NCI-H526 (cell line): ENCODE results near the gene C2orf15.
A peak's percentile ranks its signal among the peaks of the same experiment; 100 is the strongest.
"Not testable (repeated sequence)": the region's sequence is repeated elsewhere in the genome, so short reads cannot be mapped to it uniquely, and the experiment has no call there.

ENCODE experiments used
- DNase-seq, 2 experiments: peaks; one replicate each; lab custom pipeline; 2025; lab: John Stamatoyannopoulos, UW

Gene C2orf15, protein sequence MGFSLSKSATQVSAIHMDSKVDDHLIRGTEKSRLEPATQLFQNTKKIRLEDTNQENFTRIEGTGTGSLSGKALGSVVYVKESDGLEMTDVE

GRCh38 chr2:99141110-99142108, at the start of gene C2orf15:
C2orf15 (plus strand) TSS chr2:99141707; CDS start chr2:99150559, 8,852 bp downstream.
- peak; percentile 96 to 98 for DNase-seq

DNA sequence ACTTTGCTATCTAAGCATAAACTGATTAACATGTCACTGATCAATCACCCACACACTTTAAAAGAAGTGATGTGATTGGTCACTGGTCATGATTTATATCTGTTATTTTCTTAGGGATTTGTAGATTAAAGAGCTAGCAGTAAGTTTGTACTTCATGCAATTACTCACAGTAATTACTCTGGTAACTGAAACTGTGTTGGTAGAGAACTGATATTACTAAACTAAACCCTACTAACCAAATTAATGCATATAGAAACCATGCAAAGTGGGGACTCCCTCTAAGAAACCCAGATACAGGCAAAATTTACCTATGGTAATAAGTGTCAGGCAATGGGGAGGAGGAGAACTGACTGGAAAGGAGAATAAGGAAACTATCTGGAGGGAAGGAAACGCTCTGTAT, 44.8 kb upstream of the C2orf15 start:
- DNase-seq: no peak

DNA sequence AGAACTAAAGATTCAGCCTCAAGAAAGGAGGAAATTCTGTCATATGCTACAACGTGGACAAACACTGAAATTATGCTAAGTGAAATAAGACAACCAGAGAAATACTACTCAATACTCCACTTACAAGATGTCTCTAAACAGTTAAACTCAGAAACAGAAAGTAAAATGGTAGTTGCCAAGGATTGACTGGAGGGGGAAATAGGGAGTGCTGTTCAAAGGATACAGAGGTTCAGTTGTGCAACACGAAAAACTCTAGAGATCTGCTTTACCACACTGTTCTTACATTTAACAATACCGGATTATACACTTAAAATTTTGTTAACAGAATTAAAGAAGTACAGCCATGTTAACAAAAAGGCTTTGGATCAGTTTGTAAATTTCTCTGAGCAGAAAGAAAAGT, 39.8 kb upstream of the C2orf15 start:
- no peak for DNase-seq

DNA sequence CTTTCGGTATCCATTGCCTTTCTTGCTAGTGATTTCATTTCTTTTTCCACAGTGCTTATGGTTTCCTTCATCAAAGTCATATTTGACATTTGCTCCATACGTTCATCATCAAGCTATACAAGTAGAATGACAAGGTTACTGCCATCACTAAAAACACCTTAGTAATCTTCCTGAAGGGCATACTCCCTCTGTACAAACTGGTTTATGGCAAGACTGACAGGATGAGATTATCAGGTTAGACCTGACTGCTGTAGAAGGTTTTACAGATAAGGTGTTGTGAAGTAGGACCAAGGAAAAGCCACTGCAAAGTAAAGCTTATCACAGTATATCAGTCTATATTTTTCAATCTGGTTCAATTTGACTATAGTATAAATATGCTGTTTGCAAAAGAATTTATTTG, 37.5 kb upstream of the C2orf15 start:
- DNase-seq: no peak

DNA sequence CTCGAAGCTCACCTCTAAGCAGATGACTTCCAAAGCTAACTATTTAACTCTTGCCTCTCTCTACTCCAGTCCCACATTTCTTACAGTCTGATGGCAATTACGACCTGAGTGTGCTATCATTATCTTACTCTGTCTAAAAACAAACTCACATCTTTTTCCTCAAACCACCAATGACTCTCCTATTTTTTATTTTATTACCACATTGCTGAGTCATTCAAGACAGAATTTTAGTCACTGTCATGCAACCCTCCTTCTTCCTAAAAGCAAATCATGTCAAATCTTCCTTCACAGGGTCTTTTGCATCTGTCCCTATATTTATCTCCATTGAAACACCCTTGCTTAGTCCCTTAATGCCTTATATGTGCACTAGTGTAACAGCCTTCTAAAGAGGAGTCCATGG, 34.6 kb upstream of the C2orf15 start:
- DNase-seq: no peak

DNA sequence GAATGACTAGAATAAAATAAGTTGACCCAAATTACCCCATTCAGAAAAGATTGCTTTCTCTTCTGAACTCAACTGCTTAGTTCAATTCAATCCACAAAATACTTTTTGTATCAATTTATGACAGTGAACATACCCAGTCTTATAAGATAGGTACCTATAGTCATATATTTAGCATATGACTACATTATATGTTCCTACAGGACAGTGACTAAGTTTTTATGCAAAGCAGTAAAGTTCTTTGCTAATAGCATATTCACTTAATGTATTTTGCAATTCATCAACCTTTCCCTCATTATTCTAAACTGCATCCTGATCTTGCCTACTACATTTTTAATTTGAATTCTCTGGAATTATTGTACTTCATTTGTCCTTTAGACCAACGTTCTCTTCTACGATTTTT, 30.3 kb upstream of the C2orf15 start:
- peak in 1 of 2 experiments; percentile 2 for DNase-seq

GRCh38 chr2:99111945-99112344, 29.6 kb upstream of the C2orf15 start:
- DNase-seq: no peak

DNA sequence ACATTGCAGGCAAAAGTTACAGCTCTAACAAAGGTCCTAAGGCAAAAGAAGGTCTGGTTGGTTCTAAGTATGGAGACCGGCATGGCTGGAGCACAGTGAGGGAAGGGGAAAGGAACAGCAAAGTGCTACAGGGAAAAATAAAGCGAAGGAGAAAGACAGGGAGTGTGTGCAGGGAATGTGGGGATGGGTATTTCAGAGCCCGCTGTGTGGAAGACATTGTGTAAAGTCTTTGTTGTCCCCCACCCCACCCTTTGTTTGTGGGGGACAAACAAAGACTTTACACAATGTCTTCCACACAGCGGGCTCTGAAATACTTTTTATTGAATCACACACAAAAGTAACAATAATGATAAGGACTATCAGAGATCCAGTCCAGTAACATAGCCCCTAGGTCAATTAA, 28.9 kb upstream of the C2orf15 start:
- no peak for DNase-seq

DNA sequence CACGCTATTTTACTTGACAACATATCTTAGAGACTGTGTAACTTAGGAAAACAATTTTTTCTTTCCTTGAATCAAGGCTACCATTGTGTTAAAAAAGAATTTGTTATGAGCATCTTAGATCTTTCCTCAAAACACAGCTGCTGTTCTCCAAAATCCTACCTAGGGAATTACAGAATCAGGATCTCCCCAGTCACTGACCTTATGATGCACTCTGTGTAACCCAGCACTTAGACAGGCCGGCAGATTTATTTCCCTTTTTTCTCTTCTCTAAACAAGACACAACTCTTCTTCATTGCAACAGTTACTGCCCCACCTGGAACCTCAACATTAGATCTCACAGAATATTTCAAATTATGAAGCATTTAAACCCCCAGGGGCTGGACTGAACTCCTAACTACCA, 13.5 kb upstream of the C2orf15 start:
- DNase-seq: no peak

GRCh38 chr2:99135044-99135556, 6.4 kb upstream of the C2orf15 start:
- not testable (repeated sequence) for DNase-seq

GRCh38 chr2:99139003-99139402, 2.5 kb upstream of the C2orf15 start:
- DNase-seq: no peak

GRCh38 chr2:99140056-99140859, 1.2 kb upstream of the C2orf15 start:
- DNase-seq: peak in 1 of 2 experiments; percentile 40

GRCh38 chr2:99140860-99141109, 722 bp upstream of the C2orf15 start:
- no peak for DNase-seq

- DNase-seq: no peak
Observed at GRCh38 chr2:99150706-99151105, 9.2 kb downstream of the C2orf15 start.

- no peak for DNase-seq
Observed at GRCh38 chr2:99152199-99152895, 10.8 kb downstream of the C2orf15 start.

- DNase-seq: no peak
Observed at GRCh38 chr2:99153921-99154604, 12.6 kb downstream of the C2orf15 start.

DNA sequence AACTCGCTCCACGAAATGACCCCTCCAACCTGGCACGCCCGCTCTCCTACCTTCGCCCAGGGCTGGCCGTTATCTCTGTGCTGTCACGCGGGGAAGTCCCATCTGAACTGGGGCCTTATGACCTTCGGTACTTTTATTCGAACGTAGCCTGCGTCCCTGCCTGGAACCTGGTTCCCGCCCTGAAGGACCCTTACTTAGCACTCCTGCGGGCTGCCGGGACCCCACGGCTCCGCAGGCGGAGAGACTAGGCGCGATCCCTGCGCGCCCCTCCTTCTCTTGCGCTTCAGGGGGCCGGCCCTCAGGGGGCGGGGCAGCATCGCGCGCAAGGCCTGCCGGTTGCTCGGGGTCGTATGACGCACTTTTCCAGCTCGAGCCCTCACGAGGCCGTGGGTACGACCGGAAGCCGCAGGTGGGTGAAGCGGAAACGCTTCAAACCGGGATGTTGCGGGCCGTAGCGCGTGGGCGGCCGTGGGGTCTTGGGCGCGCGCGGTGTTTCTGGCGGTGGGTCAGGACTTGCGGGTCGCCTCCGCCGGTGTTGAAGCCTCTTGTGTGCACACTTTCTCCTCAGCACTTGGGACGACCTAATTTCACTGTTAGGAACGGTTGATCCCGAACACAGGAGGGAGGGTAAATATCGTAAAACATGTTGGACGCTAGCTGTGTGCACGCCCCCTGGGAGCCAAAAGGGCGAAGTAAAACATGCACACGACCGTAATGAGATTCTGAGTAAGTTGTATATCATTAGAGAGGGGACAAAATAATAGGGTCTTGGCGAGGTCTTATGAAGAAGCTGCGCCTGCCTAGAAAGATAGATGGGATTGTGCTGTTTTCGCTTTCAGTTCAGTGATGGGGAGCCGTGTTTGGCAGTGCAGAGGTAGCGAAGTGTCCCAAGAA, 13.4 kb downstream of the C2orf15 start, which contains the start of the genes LIPT1 and TSGA10:
TSS of gene LIPT1 (plus strand) at position 325 of the 894 bp plus-strand sequence. CDS start 6,991 bp downstream, outside the sequence.
TSS of gene TSGA10 (minus strand) at position 300 of the 894 bp plus-strand sequence. CDS start 45,503 bp downstream, outside the sequence.
- peak; percentile 80 to 97 for DNase-seq

DNA sequence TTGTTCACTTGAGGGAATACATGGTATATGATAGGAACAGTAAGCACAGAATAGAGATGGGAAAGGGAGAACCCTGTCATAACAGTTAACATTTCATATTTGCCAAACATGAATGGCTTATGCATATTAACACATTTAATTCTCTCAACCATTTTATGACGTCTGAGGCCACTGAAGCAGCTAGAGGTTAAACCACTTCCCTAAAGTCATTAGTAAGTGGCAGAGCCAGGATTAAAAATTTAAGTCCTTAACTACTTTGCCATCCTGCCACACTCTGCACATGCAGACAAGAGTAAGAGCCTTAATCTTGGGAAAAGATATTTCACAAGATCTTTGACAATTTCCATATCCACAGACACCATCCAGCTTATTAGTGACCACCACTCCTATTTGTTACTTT, 15.4 kb downstream of the C2orf15 start:
- DNase-seq: no peak

DNA sequence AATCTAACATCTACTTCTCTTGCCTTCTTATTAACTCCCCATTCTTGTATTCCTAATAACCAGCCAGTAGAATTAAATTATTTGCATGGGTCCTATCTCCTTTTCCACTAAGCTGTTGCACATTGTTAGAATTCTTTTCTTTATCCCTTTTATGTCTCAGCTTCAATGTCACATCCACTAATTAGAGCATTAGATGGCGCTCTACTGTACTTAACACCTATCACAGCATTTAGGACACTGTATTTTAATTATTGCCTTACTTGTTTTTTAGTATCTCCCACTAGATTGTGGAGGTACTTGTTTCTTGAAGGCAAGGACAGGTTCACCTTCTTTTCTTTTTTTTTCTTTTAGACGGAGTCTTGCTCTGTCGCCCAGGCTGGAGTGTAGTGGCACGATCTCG, 17.1 kb downstream of the C2orf15 start:
- DNase-seq: no peak

DNA sequence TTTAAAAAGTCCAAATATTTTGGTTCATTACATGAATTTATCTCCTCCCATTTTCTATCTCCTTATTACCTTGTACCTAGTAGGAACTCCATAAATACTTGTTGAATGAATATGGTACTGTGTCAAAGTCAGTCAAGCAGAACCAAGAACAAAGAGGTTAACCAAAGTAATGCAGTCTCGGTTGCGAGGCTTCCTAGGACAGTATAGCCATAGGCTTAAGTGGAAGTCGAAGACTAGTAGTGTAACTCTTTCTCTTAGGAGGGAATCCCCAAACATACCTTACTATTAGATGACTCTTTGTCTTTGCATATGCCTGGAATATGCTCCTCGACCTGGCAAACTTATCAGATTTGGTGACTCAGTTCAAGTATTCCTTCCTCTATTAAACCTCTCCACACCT, 18.1 kb downstream of the C2orf15 start:
- no peak for DNase-seq
